Measurements from ENCODE around the gene MRPL3.

Gene MRPL3

DNA sequence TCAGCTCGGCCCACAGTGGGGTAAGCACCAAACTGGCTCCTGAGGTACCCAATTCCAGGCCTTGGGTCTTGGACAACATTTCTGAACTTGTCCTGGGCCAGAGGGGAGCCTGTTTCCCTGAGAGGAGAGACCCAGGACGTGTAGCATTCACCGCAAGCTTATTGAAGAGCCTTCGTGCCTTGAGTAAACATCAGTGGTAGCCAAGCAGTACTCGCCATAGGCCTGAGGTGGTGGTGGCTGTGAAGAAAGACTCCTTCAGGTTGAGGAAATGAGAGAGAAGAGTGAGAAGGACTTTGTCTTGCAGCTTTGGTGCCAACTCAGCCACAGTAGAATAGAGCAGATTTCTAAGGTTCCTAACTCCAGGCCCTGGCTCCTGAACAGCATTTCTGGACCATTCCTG lies 71.0 kb downstream of the MRPL3 start:
- TF ChIP-seq, protein P1, sequence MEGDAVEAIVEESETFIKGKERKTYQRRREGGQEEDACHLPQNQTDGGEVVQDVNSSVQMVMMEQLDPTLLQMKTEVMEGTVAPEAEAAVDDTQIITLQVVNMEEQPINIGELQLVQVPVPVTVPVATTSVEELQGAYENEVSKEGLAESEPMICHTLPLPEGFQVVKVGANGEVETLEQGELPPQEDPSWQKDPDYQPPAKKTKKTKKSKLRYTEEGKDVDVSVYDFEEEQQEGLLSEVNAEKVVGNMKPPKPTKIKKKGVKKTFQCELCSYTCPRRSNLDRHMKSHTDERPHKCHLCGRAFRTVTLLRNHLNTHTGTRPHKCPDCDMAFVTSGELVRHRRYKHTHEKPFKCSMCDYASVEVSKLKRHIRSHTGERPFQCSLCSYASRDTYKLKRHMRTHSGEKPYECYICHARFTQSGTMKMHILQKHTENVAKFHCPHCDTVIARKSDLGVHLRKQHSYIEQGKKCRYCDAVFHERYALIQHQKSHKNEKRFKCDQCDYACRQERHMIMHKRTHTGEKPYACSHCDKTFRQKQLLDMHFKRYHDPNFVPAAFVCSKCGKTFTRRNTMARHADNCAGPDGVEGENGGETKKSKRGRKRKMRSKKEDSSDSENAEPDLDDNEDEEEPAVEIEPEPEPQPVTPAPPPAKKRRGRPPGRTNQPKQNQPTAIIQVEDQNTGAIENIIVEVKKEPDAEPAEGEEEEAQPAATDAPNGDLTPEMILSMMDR (conservative IDR thresholded peaks at IDR 0.05; ENCODE audit: low read length), result no peak

DNA sequence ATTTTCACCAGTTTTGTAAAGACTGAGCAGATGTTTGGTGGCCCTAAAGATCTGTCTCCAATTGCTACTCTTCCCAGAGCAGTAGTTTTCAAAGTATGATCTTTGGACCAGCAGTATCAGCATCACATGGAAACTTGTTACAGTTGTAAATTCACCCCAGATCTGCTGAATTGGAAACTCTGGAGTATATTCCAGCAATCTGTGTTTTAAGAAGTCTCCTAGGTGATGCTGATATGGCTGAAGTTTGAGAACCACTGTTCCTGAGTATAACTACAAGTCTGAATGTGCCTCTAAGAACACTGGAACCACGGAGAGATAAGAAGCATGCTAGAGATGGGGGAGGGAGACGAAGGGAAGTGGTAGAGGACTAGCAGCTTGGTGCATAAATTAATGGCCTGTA lies 75.5 kb downstream of the MRPL3 start:
- TF ChIP-seq, protein P1 (conservative IDR thresholded peaks at IDR 0.05; ENCODE audit: low read length), result no peak
- H3K4me3 ChIP-seq (ENCODE audit: low read length), result no peak overlapping the region

More for the DNA sequence above, 71.0 kb downstream of the MRPL3 start:
- no peak overlapping the region for H3K4me3 ChIP-seq (ENCODE audit: low read length)
- no peak for DNase-seq (ENCODE audit: low read depth)

DNA sequence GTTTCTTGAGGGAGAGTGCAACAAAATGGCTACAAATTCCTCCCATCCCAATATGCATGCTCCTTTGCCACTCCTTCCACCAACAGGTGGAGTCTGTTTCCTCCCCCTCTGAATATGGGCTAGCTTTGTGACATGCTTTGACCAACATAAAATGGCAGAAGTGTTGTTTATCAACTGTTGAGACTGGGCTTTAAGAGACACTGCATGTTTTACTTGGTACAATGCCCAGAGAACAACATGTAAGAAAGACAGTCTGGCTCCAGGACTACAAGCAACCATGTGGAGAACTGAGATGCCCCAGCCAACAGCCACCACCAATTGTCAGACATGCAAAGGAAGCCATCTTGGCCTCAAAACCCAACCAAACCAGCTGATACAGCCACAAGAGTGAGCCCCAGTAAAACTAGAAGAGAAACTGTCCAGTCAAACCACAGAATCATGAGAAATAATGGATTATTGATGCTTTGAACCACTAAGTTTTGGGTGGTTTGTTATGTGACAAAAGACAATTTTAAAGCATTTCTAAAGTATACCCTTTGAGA lies 80.7 kb downstream of the MRPL3 start:
- DNase-seq (ENCODE audit: low read depth), result no peak
- TF ChIP-seq, protein P1 (conservative IDR thresholded peaks at IDR 0.05; ENCODE audit: low read length), result no peak

More for the DNA sequence above, 75.5 kb downstream of the MRPL3 start:
- DNase-seq (ENCODE audit: low read depth), result no peak

DNA sequence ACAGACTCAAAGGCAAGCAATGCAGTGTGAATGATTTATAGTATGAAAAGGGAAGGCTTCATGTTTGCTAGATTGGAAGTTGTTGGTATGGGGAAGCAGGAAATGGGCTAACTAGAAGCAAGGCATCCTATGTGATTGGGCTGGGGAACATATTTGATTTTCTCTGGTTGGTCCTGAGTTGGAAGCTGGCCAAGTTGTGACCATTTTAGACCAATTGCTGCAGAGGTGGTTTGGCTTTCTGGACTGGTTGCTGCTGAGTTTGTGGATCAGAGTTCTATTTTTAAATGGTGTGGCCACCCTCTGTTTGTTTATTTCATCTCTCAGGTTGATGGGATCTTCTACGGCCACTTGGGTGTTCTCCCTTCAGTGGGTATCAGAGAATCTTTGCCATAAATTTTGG lies 81.5 kb downstream of the MRPL3 start:
- DNase-seq (ENCODE audit: low read depth), result no peak
- H3K4me3 ChIP-seq (ENCODE audit: low read length), result no peak overlapping the region
- TF ChIP-seq, protein P1 (conservative IDR thresholded peaks at IDR 0.05; ENCODE audit: low read length), result no peak

More for the DNA sequence above, 80.7 kb downstream of the MRPL3 start:
- H3K4me3 ChIP-seq (ENCODE audit: low read length), result no peak overlapping the region

DNA sequence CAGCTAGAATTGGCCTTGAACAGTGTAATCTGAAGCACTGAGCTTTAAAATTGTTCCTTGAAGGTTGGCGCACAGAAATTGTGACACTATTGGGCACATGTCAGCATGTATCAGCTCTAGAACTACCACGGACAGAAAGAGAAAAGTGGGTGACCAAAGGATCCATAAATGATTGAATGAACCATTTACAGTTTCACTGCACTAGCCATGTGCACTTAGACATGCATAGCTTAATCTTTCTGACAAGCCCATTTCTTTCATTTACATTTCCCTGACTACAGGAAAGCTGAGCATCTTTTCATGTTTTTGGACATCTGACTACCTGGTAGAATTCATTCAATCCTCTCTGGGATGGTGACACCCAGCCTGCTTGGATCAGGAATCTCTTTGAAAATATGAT lies 85.0 kb downstream of the MRPL3 start:
- H3K4me3 ChIP-seq (ENCODE audit: low read length), result no peak overlapping the region
- no peak for DNase-seq (ENCODE audit: low read depth)
- TF ChIP-seq, protein P1 (conservative IDR thresholded peaks at IDR 0.05; ENCODE audit: low read length), result no peak

Measured in AG10803 (cell line).